SH-SY5Y (cell line): Measurements from ENCODE around the gene ACER2.

ENCODE experiments used
- GATA2 ChIP-seq: IDR thresholded peaks from 2 replicates; pipeline ENCODE4 v1.6.1; 2011; ENCODE audit warnings: mild to moderate bottlenecking, low read depth, low read length
- GATA3 ChIP-seq: IDR thresholded peaks from 2 replicates; pipeline ENCODE4 v1.6.1; 2011; ENCODE audit warnings: low read depth, mild to moderate bottlenecking, low read length, moderate library complexity

- TF ChIP-seq GATA2: no peak
- no peak for TF ChIP-seq GATA3
These were observed 81.5 kb downstream of the ACER2 start for GRCh38 chr9:19490269-19490668.
